ENCODE measurements around the gene RNF220. TPM values are rescaled to one million over a fixed set of nuclear protein-coding genes. Genes with fewer than 3 reads are reported as not detected.

Gene RNF220
- total RNA-seq, 2 donors from 2014 or later, result 86.8 to 92.1 TPM

GRCh38 chr1:44670751-44671640 is 265.9 kb downstream of the RNF220 start:
- DNase-seq (no peak), ATAC-seq (replicated peaks in 1 of 2) (no peak)
- Mint-ChIP-seq H3K27me3 (ENCODE audit: low read depth) (no peaks in the 10 kb centered on the region), H3K9me3 (no peaks in the 10 kb centered on the region), H3K27ac (no peak overlapping the region), H3K4me3 (no peak overlapping the region), H3K4me1 (ENCODE audit: low read depth) (peaks cover 31% of the 10 kb centered on the region), H3K36me3 (ENCODE audit: insufficient read depth in 2 of 2) (no peaks in the 10 kb centered on the region)

GRCh38 chr1:44672254-44672955 is 267.4 kb downstream of the RNF220 start:
- H3K9me3 Mint-ChIP-seq, result no peaks in the 10 kb centered on the region
- no peaks in the 10 kb centered on the region for H3K27me3 Mint-ChIP-seq (ENCODE audit: low read depth)
- DNase-seq (peak; percentile 29 to 41), ATAC-seq (replicated peaks in 1 of 2) (no peak)
- peaks cover 31% of the 10 kb centered on the region for H3K4me1 Mint-ChIP-seq (ENCODE audit: low read depth)
- no peaks in the 10 kb centered on the region for H3K36me3 Mint-ChIP-seq (ENCODE audit: insufficient read depth in 2 of 2)
- H3K27ac Mint-ChIP-seq, result no peak overlapping the region
- H3K4me3 Mint-ChIP-seq, result peak overlapping the region; percentile 24 to 92

GRCh38 chr1:44672961-44673674 is 268.1 kb downstream of the RNF220 start:
- peak overlapping the region; percentile 92 to 94 for H3K4me3 Mint-ChIP-seq
- DNase-seq (no peak), ATAC-seq (replicated peaks in 1 of 2) (no peak)
- H3K9me3 Mint-ChIP-seq, result no peaks in the 10 kb centered on the region
- peak overlapping the region; percentile 31 for H3K27ac Mint-ChIP-seq
- H3K36me3 Mint-ChIP-seq (ENCODE audit: insufficient read depth in 2 of 2), result no peaks in the 10 kb centered on the region
- no peaks in the 10 kb centered on the region for H3K27me3 Mint-ChIP-seq (ENCODE audit: low read depth)
- H3K4me1 Mint-ChIP-seq (ENCODE audit: low read depth), result peaks cover 31% of the 10 kb centered on the region

- H3K9me3 Mint-ChIP-seq, result no peaks in the 10 kb centered on the region
- peak overlapping the region; percentile 31 for H3K27ac Mint-ChIP-seq
- ATAC-seq (replicated peaks in 1 of 2) (no peak), DNase-seq (no peak)
- peaks cover 31% of the 10 kb centered on the region for H3K4me1 Mint-ChIP-seq (ENCODE audit: low read depth)
- no peaks in the 10 kb centered on the region for H3K36me3 Mint-ChIP-seq (ENCODE audit: insufficient read depth in 2 of 2)
- no peaks in the 10 kb centered on the region for H3K27me3 Mint-ChIP-seq (ENCODE audit: low read depth)
- H3K4me3 Mint-ChIP-seq, result peak overlapping the region; percentile 92 to 94
Observed at GRCh38 chr1:44673675-44674112, 268.6 kb downstream of the RNF220 start.

GRCh38 chr1:44674113-44675000 is 269.3 kb downstream of the RNF220 start, which contains the start of the genes ARMH1 and TMEM53:
ARMH1 (plus strand) TSS chr1:44674714; CDS start chr1:44689698, 14,984 bp downstream.
TMEM53 (minus strand) TSS chr1:44674481; CDS start chr1:44674391, 90 bp downstream.
- Mint-ChIP-seq H3K9me3 (no peaks in the 10 kb centered on the region), H3K27ac (peak within 1 kb of the TSS; percentile 51), H3K4me1 (ENCODE audit: low read depth) (peaks cover 31% of the 10 kb centered on the region), H3K27me3 (ENCODE audit: low read depth) (no peaks in the 10 kb centered on the region), H3K4me3 (peak within 1 kb of the TSS; percentile 92 to 94), H3K36me3 (ENCODE audit: insufficient read depth in 2 of 2) (no peaks in the 10 kb centered on the region)
- peak; percentile 98 to 99 for DNase-seq
- ATAC-seq (replicated peaks in 1 of 2), result peak; percentile 96

GRCh38 chr1:44675186-44675585 is 270.1 kb downstream of the RNF220 start:
- H3K27ac Mint-ChIP-seq, result peak overlapping the region; percentile 51
- ATAC-seq (replicated peaks in 1 of 2) (no peak), DNase-seq (no peak)
- peaks cover 31% of the 10 kb centered on the region for H3K4me1 Mint-ChIP-seq (ENCODE audit: low read depth)
- no peaks in the 10 kb centered on the region for H3K27me3 Mint-ChIP-seq (ENCODE audit: low read depth)
- H3K36me3 Mint-ChIP-seq (ENCODE audit: insufficient read depth in 2 of 2), result no peaks in the 10 kb centered on the region
- peak overlapping the region; percentile 92 to 94 for H3K4me3 Mint-ChIP-seq
- H3K9me3 Mint-ChIP-seq, result no peaks in the 10 kb centered on the region

- no peaks in the 10 kb centered on the region for H3K27me3 Mint-ChIP-seq (ENCODE audit: low read depth)
- no peak overlapping the region for H3K4me3 Mint-ChIP-seq
- H3K4me1 Mint-ChIP-seq (ENCODE audit: low read depth), result peaks cover 27% of the 10 kb centered on the region
- DNase-seq (no peak), ATAC-seq (replicated peaks in 1 of 2) (no peak)
- H3K9me3 Mint-ChIP-seq, result no peaks in the 10 kb centered on the region
- H3K27ac Mint-ChIP-seq, result no peak overlapping the region
- H3K36me3 Mint-ChIP-seq (ENCODE audit: insufficient read depth in 2 of 2), result no peaks in the 10 kb centered on the region
Observed at GRCh38 chr1:44676484-44677200, 271.6 kb downstream of the RNF220 start.

- no peak overlapping the region for H3K27ac Mint-ChIP-seq
- no peak for ATAC-seq (replicated peaks in 1 of 2)
Observed at GRCh38 chr1:44677201-44677766, 272.2 kb downstream of the RNF220 start.

GRCh38 chr1:44678120-44678519 is 273.1 kb downstream of the RNF220 start:
- Mint-ChIP-seq H3K36me3 (ENCODE audit: insufficient read depth in 2 of 2) (no peaks in the 10 kb centered on the region), H3K27ac (no peak overlapping the region), H3K9me3 (no peaks in the 10 kb centered on the region), H3K27me3 (ENCODE audit: low read depth) (no peaks in the 10 kb centered on the region), H3K4me3 (no peak overlapping the region), H3K4me1 (ENCODE audit: low read depth) (peaks cover 14% of the 10 kb centered on the region)
- ATAC-seq (replicated peaks in 1 of 2), result no peak
- DNase-seq, result no peak

More at GRCh38 chr1:44677201-44677766, 272.2 kb downstream of the RNF220 start:
- no peak for DNase-seq
- Mint-ChIP-seq H3K4me3 (no peak overlapping the region), H3K9me3 (no peaks in the 10 kb centered on the region), H3K27me3 (ENCODE audit: low read depth) (no peaks in the 10 kb centered on the region), H3K4me1 (ENCODE audit: low read depth) (peaks cover 21% of the 10 kb centered on the region), H3K36me3 (ENCODE audit: insufficient read depth in 2 of 2) (no peaks in the 10 kb centered on the region)

GRCh38 chr1:44678626-44679025 is 273.6 kb downstream of the RNF220 start:
- H3K4me3 Mint-ChIP-seq, result no peak overlapping the region
- no peaks in the 10 kb centered on the region for H3K27me3 Mint-ChIP-seq (ENCODE audit: low read depth)
- H3K4me1 Mint-ChIP-seq (ENCODE audit: low read depth), result peaks cover 10% of the 10 kb centered on the region
- no peak overlapping the region for H3K27ac Mint-ChIP-seq
- H3K9me3 Mint-ChIP-seq, result no peaks in the 10 kb centered on the region
- no peak for ATAC-seq (replicated peaks in 1 of 2)
- DNase-seq, result no peak
- no peaks in the 10 kb centered on the region for H3K36me3 Mint-ChIP-seq (ENCODE audit: insufficient read depth in 2 of 2)

GRCh38 chr1:44679468-44679867 is 274.4 kb downstream of the RNF220 start:
- no peak for DNase-seq
- Mint-ChIP-seq H3K4me1 (ENCODE audit: low read depth) (peaks cover 8% of the 10 kb centered on the region), H3K27ac (no peak overlapping the region), H3K4me3 (no peak overlapping the region), H3K27me3 (ENCODE audit: low read depth) (no peaks in the 10 kb centered on the region), H3K9me3 (no peaks in the 10 kb centered on the region), H3K36me3 (ENCODE audit: insufficient read depth in 2 of 2) (no peaks in the 10 kb centered on the region)
- no peak for ATAC-seq (replicated peaks in 1 of 2)

Measured in activated T-cell treated with anti-CD3 and anti-CD28 coated beads, Interleukin-2, amount 50 U/mL, for 72 hours (primary cell).